CD14-positive monocyte (primary cell): ENCODE results near the gene ZNF385A. TPM values are rescaled to one million over a fixed set of nuclear protein-coding genes. Genes with fewer than 3 reads are reported as not detected.

Experiments used
- DNase-seq, 3 donors: peaks; one replicate each; pipeline ENCODE4 v3.0.0-alpha.2; 2011 to 2022
- H2AFZ ChIP-seq: 2 replicates; pipeline ENCODE4 v1.6.0; 2012; ENCODE audit warnings: mild to moderate bottlenecking, low read depth, low read length, inconsistent platforms; ENCODE audit not compliant: insufficient read depth, poor library complexity, severe bottlenecking
- H3K27ac ChIP-seq, 2 donors: 1 replicate in 1 of 2; 2 replicates in 1 of 2; pipeline ENCODE4 v1.5.1; 2012 to 2013; ENCODE audit warnings: low read length in 2 of 2, control low read depth in 1 of 2, inconsistent platforms in 1 of 2, low read depth in 1 of 2, mild to moderate bottlenecking in 1 of 2
- H3K27me3 ChIP-seq, 2 donors: one replicate each; pipeline versions ENCODE4 v1.6.0 to v1.6.1; 2011 to 2013; ENCODE audit warnings: low read length in 2 of 2; ENCODE audit not compliant: control insufficient read depth in 2 of 2, insufficient read depth in 2 of 2
- H3K36me3 ChIP-seq, 2 donors: replicated peaks in 1 of 2; 1 replicate in 1 of 2; 2 replicates in 1 of 2; pipeline versions ENCODE4 v1.5.1 to v1.6.1; 2012 to 2013; ENCODE audit warnings: low read length in 2 of 2, control low read depth in 1 of 2, inconsistent platforms in 1 of 2, mild to moderate bottlenecking in 1 of 2; ENCODE audit not compliant: insufficient read depth in 2 of 2, control insufficient read depth in 1 of 2
- H3K4me1 ChIP-seq, 2 donors: 1 replicate in 1 of 2; 2 replicates in 1 of 2; pipeline versions ENCODE4 v1.5.1 to v1.6.1; 2012 to 2013; ENCODE audit warnings: low read length in 2 of 2, control low read depth in 1 of 2, inconsistent platforms in 1 of 2, mild to moderate bottlenecking in 1 of 2, moderate library complexity in 1 of 2; ENCODE audit not compliant: insufficient read depth in 2 of 2, control insufficient read depth in 1 of 2
- H3K4me2 ChIP-seq: replicated peaks from 2 replicates; pipeline ENCODE3; 2012; ENCODE audit warnings: low read length, moderate library complexity, mild to moderate bottlenecking; ENCODE audit not compliant: poor library complexity, severe bottlenecking; ENCODE audit errors: extremely low read depth
- H3K4me3 ChIP-seq, 3 experiments: fragments of 200-600 bp in 1 of 3; sonication (generic) in 1 of 3; replicated peaks in 1 of 3; 1 replicate in 2 of 3; 2 replicates in 1 of 3; pipeline ENCODE4 v1.5.1; 2011 to 2013; ENCODE audit warnings: low read length in 3 of 3, mild to moderate bottlenecking in 3 of 3, control low read depth in 2 of 3, low read depth in 2 of 3, inconsistent platforms in 1 of 3, moderate library complexity in 1 of 3
- H3K79me2 ChIP-seq: 2 replicates; pipeline ENCODE4 v1.6.0; 2012; ENCODE audit warnings: mild to moderate bottlenecking, control low read depth, inconsistent platforms, low read length, moderate library complexity; ENCODE audit not compliant: insufficient read depth
- H3K9ac ChIP-seq: 2 replicates; pipeline ENCODE4 v1.6.0; 2017; ENCODE audit warnings: low read length, mild to moderate bottlenecking; ENCODE audit not compliant: insufficient read depth, poor library complexity, severe bottlenecking
- H3K9me3 ChIP-seq, 2 donors: replicated peaks in 1 of 2; 1 replicate in 1 of 2; 2 replicates in 1 of 2; pipeline versions ENCODE4 v1.5.1 to v1.6.1; 2012 to 2013; ENCODE audit warnings: low read length in 2 of 2, control low read depth in 1 of 2; ENCODE audit not compliant: control insufficient read depth in 1 of 2, insufficient read depth in 1 of 2
- H4K20me1 ChIP-seq: 2 replicates; pipeline ENCODE4 v1.6.0; 2012; ENCODE audit warnings: mild to moderate bottlenecking, low read length, control low read depth, moderate library complexity; ENCODE audit not compliant: insufficient read depth
- H3K27ac Mint-ChIP-seq, 7 donors: one replicate each; pipeline ENCODE4 v1.8.0; 2020; ENCODE audit warnings: mild to moderate bottlenecking in 7 of 7, mixed read lengths in 7 of 7, moderate library complexity in 6 of 7, inconsistent platforms in 2 of 7
- H3K27me3 Mint-ChIP-seq, 3 donors: one replicate each; pipeline ENCODE4 v1.8.0; 2021 to 2022; ENCODE audit warnings: low read depth in 3 of 3, mild to moderate bottlenecking in 3 of 3, mixed read lengths in 3 of 3, moderate library complexity in 3 of 3, inconsistent platforms in 1 of 3
- H3K36me3 Mint-ChIP-seq, 2 donors: one replicate each; pipeline ENCODE4 v1.8.0; 2020; ENCODE audit warnings: mixed read lengths in 2 of 2, inconsistent platforms in 1 of 2, mild to moderate bottlenecking in 1 of 2
- H3K4me1 Mint-ChIP-seq: one replicate; pipeline ENCODE4 v1.8.0; 2020; ENCODE audit warnings: mild to moderate bottlenecking, mixed read lengths
- H3K4me3 Mint-ChIP-seq, 2 donors: one replicate each; pipeline ENCODE4 v1.8.0; 2020; ENCODE audit warnings: mild to moderate bottlenecking in 2 of 2, mixed read lengths in 2 of 2, moderate library complexity in 1 of 2
- H3K9me3 Mint-ChIP-seq, 7 donors: one replicate each; pipeline ENCODE4 v1.8.0; 2020 to 2022; ENCODE audit warnings: mixed read lengths in 7 of 7, mild to moderate bottlenecking in 6 of 7, moderate library complexity in 6 of 7, inconsistent platforms in 2 of 7
- CTCF ChIP-seq: fragments of 200-600 bp; IDR thresholded peaks from one replicate; pipeline ENCODE4 v1.8.0; 2022; ENCODE audit warnings: antibody characterized with exemption, mild to moderate bottlenecking
- WGBS: methylation state at CpG from one replicate; pipeline ENCODE4 v1.1.5; 2013; ENCODE audit warnings: missing lambda C conversion rate; ENCODE audit not compliant: insufficient coverage; 5-methylcytosine and 5-hydroxymethylcytosine counted together
- intact Hi-C, 2 donors: fragments of 100-400 bp; cut with micrococcal nuclease; formaldehyde crosslinking; loops; one replicate each; pipeline versions ENCODE4 v1.15.0 to v1.15.1; 2023
- polyA plus RNA-seq, 3 donors: library from polyadenylated mRNA; depleted of rRNA in 1 of 3; unstranded in 2 of 3; stranded (reverse) in 1 of 3; fragments of 300-500 nt in 2 of 3; fragments of >200 nt in 1 of 3; fragmentation: Illumina TruSeq in 2 of 3; gene quantifications; 1 replicate in 2 of 3; 2 replicates in 1 of 3; pipeline ENCODE4 v1.2.3, GENCODE V29; 2012 to 2021

Gene ZNF385A
- polyA plus RNA-seq, 3 donors: 53.9 to 97.6 (median 78.3) TPM

DNA sequence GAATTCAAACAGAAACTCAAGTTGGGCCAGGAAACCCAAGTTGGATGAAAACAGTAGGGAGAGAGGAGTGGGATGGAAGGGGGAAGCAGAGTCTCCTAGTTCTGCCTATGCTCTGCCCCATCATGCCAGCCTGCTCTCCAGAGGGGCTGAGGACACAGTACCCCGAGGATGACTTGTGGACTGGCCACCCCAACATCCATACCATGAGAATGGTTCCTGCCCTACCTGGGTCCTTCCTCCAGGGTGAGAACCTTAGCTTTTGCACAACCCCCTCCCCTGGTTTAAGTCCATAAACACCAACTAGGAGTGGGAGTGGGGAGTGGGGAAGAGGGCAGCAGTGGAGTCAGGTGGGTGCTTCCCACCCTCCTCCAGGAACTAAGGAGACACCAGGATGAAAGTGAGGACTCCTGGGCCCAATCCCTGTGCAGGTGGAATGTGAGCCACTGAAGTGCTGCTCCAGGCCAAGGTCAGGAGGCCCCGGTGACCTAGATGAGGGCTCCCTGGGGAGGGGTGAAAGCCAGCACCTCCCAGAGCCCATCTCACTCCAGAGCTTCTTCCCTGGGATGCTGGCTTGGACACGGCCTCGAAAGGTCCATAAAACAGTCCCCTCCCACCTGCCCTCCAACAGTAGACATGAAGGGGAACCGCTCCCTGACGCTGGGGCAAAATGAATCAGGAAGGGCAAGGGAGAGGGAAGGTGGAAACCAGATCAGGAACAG lies 6.6 kb downstream of the ZNF385A start:
- no peak for DNase-seq
- TF ChIP-seq CTCF: no peak
- no peak overlapping the region for H2AFZ ChIP-seq
- H3K4me3 ChIP-seq: no peak overlapping the region
- H3K27me3 ChIP-seq: no peaks in the 10 kb centered on the region
- no peaks in the 10 kb centered on the region for H3K9me3 ChIP-seq
- peaks cover 86% of the 10 kb centered on the region for H4K20me1 ChIP-seq
- H3K4me2 ChIP-seq: no peak overlapping the region
- peak overlapping the region in 3 of 7 donors; percentile 7 to 53 (median 25) for H3K27ac Mint-ChIP-seq
- WGBS: 100% methylated on average over 1 of the region's 6 CpGs
- H3K36me3 ChIP-seq: peaks cover 66 to 67% of the 10 kb centered on the region in 2 donors
- H3K4me1 Mint-ChIP-seq: peaks cover 75% of the 10 kb centered on the region
- peaks cover 39 to 64% of the 10 kb centered on the region in 2 donors for H3K4me1 ChIP-seq
- no peak overlapping the region for H3K27ac ChIP-seq
- H3K27me3 Mint-ChIP-seq: peaks cover 0 to 4% (median 0%) of the 10 kb centered on the region in 3 donors
- peaks cover 67% of the 10 kb centered on the region for H3K79me2 ChIP-seq
- intact Hi-C loops: loop anchor here in 1 of 2 donors (5.0 kb wide), 1 partner anchor 86 kb away; no protein-coding TSS in a partner anchor
- H3K36me3 Mint-ChIP-seq: peaks cover 83 to 88% of the 10 kb centered on the region in 2 donors
- H3K4me3 Mint-ChIP-seq: peak overlapping the region in 1 of 2 donors; percentile 60
- no peak overlapping the region for H3K9ac ChIP-seq
- H3K9me3 Mint-ChIP-seq: no peaks in the 10 kb centered on the region

- H3K4me1 ChIP-seq: peaks cover 37 to 64% of the 10 kb centered on the region in 2 donors
- peaks cover 71 to 75% of the 10 kb centered on the region in 2 donors for H3K36me3 ChIP-seq
- no peak overlapping the region for H2AFZ ChIP-seq
- no peaks in the 10 kb centered on the region for H3K9me3 ChIP-seq
- no peak overlapping the region for H3K9ac ChIP-seq
- H3K36me3 Mint-ChIP-seq: peaks cover 88 to 95% of the 10 kb centered on the region in 2 donors
- H3K4me1 Mint-ChIP-seq: peaks cover 80% of the 10 kb centered on the region
- peak overlapping the region in 1 of 7 donors; percentile 13 for H3K27ac Mint-ChIP-seq
- no peaks in the 10 kb centered on the region for H3K27me3 ChIP-seq
- TF ChIP-seq CTCF: no peak
- 40% methylated on average over 1 of the region's 2 CpGs for WGBS
- H3K4me3 Mint-ChIP-seq: no peak overlapping the region
- H3K27me3 Mint-ChIP-seq: peaks cover 0 to 4% (median 0%) of the 10 kb centered on the region in 3 donors
- intact Hi-C loops: loop anchor here in 1 of 2 donors (5.0 kb wide), 1 partner anchor 85 kb away; no protein-coding TSS in a partner anchor
- H3K4me3 ChIP-seq: no peak overlapping the region
- H3K79me2 ChIP-seq: peaks cover 59% of the 10 kb centered on the region
- DNase-seq: no peak
- no peak overlapping the region for H3K4me2 ChIP-seq
- H3K27ac ChIP-seq: no peak overlapping the region
- H3K9me3 Mint-ChIP-seq: no peaks in the 10 kb centered on the region
- peaks cover 96% of the 10 kb centered on the region for H4K20me1 ChIP-seq
Measured at GRCh38 chr12:54377007-54377406, 7.5 kb downstream of the ZNF385A start.
